Right lobe of liver (tissue), 6 donors: ENCODE measurements around the gene HBP1. TPM values are rescaled to one million over a fixed set of nuclear protein-coding genes. Genes with fewer than 3 reads are reported as not detected.
A peak's percentile ranks its signal among the peaks of the same experiment; 100 is the strongest.
"Not testable (repeated sequence)": the region's sequence is repeated elsewhere in the genome, so short reads cannot be mapped to it uniquely, and the experiment has no call there.

Source experiments
- ATAC-seq, 4 donors: fragments of 200-7000 bp; cut with Tn5 transposase; one replicate each; pipeline ENCODE4 v1.9.1; 2020; ENCODE audit warnings: mild to moderate bottlenecking in 4 of 4, moderate library complexity in 4 of 4
- DNase-seq, 3 donors: peaks; one replicate each; pipeline ENCODE4 v3.0.0-alpha.2; 2020
- H3K27ac ChIP-seq, 3 donors: fragments of 200-600 bp; one replicate each; pipeline ENCODE4 v1.8.0; 2022
- H3K27me3 ChIP-seq, 2 donors: fragments of 200-600 bp; one replicate each; pipeline ENCODE4 v1.8.0; 2022
- H3K36me3 ChIP-seq, 4 donors: fragments of 200-600 bp; sonication (generic) in 1 of 4; one replicate each; pipeline versions ENCODE4 v1.5.1 to v1.8.0; 2017 to 2022; ENCODE audit warnings: control low read depth in 1 of 4
- H3K4me1 ChIP-seq, 4 donors: fragments of 200-600 bp; sonication (generic) in 1 of 4; one replicate each; pipeline versions ENCODE4 v1.5.1 to v1.8.0; 2017 to 2022; ENCODE audit warnings: control low read depth in 1 of 4
- H3K4me3 ChIP-seq, 3 donors: fragments of 200-600 bp; one replicate each; pipeline ENCODE4 v1.8.0; 2022
- H3K9me3 ChIP-seq, 4 donors: fragments of 200-600 bp; sonication (generic) in 1 of 4; one replicate each; pipeline versions ENCODE4 v1.5.1 to v1.8.0; 2017 to 2022; ENCODE audit warnings: control low read depth in 1 of 4
- POLR2A ChIP-seq: fragments of 450-650 bp; IDR thresholded peaks from one replicate; pipeline ENCODE4 v1.6.1; 2017; ENCODE audit warnings: antibody characterized with exemption, mild to moderate bottlenecking
- whole genome bisulfite sequencing: methylation state at CpG from one replicate; pipeline ENCODE4 v1.1.6; 2018; ENCODE audit warnings: low coverage, low lambda C conversion rate; ENCODE audit not compliant: insufficient coverage; ENCODE audit errors: missing lambda C conversion rate; 5-methylcytosine and 5-hydroxymethylcytosine counted together
- intact Hi-C, 2 donors: fragments of 100-400 bp; cut with DNase I; formaldehyde crosslinking; loops; one replicate each; pipeline versions ENCODE4 v1.11.2 to v1.14.1; 2022
- total RNA-seq, 6 experiments: library from RNA; depleted of rRNA in 2 of 6; stranded (reverse); fragments of >200 nt in 2 of 6; fragmentation: NEBNext Ultra II Directional in 3 of 6; extraction: Animal tissue kit (Norgen Biotek cat#: 25700) in 3 of 6; gene quantifications; one replicate each; pipeline versions ENCODE4 v1.1.0 to v1.2.4, GENCODE V29; 2016 to 2023
- TF ChIP-seq, protein P1 (sequence below), 4 donors: fragments of 200-600 bp in 3 of 4; fragments of 450-650 bp in 1 of 4; IDR thresholded peaks; one replicate each; pipeline versions ENCODE4 v1.5.1 to v1.8.0; 2016 to 2022; ENCODE audit warnings: antibody characterized with exemption in 4 of 4, mild to moderate bottlenecking in 2 of 4
- donor health status: DM: no; HTN: yes; CAD: no.
- donor health status: DM: no; HTN: no; CAD: no.
- donor health status: DM: no; HTN: no; CAD: no.
- donor health status: DM: no; HTN: yes; CAD: no.
- donor health status: DM: no; HTN: yes; CAD: no.

Gene HBP1
- total RNA-seq, 6 experiments from 2014 or later: 30.2 to 50.0 (median 36.9) TPM

DNA sequence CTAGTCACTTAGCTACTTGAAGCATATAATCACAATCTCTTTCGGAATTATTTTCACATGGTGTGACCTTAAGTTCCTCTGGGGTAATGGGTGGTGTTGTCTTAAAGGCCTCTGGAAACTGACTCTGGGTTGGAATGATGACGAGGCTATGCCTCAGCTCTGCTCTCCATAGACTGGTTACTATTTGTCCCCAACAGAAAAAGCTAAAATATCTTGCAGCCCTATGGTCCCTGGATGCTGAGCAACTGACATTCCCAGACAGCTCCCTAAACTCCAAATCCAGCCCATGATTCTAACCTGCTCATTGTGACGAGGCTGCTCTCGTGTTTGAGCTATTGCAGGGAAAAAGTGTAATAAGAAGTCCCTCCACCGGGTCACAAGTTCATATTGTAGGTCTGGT, 51.6 kb downstream of the HBP1 start:
- no peaks in the 10 kb centered on the region for H3K9me3 ChIP-seq
- no peaks in the 10 kb centered on the region for H3K27me3 ChIP-seq
- TF ChIP-seq POLR2A: no peak
- TF ChIP-seq, protein P1, sequence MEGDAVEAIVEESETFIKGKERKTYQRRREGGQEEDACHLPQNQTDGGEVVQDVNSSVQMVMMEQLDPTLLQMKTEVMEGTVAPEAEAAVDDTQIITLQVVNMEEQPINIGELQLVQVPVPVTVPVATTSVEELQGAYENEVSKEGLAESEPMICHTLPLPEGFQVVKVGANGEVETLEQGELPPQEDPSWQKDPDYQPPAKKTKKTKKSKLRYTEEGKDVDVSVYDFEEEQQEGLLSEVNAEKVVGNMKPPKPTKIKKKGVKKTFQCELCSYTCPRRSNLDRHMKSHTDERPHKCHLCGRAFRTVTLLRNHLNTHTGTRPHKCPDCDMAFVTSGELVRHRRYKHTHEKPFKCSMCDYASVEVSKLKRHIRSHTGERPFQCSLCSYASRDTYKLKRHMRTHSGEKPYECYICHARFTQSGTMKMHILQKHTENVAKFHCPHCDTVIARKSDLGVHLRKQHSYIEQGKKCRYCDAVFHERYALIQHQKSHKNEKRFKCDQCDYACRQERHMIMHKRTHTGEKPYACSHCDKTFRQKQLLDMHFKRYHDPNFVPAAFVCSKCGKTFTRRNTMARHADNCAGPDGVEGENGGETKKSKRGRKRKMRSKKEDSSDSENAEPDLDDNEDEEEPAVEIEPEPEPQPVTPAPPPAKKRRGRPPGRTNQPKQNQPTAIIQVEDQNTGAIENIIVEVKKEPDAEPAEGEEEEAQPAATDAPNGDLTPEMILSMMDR (IDR thresholded peaks at IDR 0.05): no peak
- no peak overlapping the region for H3K4me3 ChIP-seq
- no peak for DNase-seq
- peaks cover 0 to 8% (median 4%) of the 10 kb centered on the region in 4 donors for H3K4me1 ChIP-seq
- WGBS: 93% methylated on average over 2 of the region's 5 CpGs
- intact Hi-C loops: no loop called here
- no peaks in the 10 kb centered on the region for H3K36me3 ChIP-seq
- H3K27ac ChIP-seq: no peak overlapping the region
- ATAC-seq: no peak

- H3K9me3 ChIP-seq, H3K27me3 ChIP-seq, DNase-seq, ATAC-seq, H3K27ac ChIP-seq, H3K4me3 ChIP-seq, H3K36me3 ChIP-seq, intact Hi-C loops, H3K4me1 ChIP-seq: not testable (repeated sequence)
- WGBS: 94% methylated on average over 3 of the region's 6 CpGs
These were observed 52.0 kb downstream of the HBP1 start for GRCh38 chr7:107220806-107221205.

GRCh38 chr7:107224374-107225223, 55.8 kb downstream of the HBP1 start:
- Histone ChIP-seq H3K27me3 (no peaks in the 10 kb centered on the region), H3K4me3 (no peak overlapping the region), H3K4me1 (peaks cover 0 to 8% (median 4%) of the 10 kb centered on the region in 4 donors), H3K27ac (no peak overlapping the region), H3K36me3 (no peaks in the 10 kb centered on the region), H3K9me3 (peaks cover 0 to 3% (median 0%) of the 10 kb centered on the region in 4 donors)
- DNase-seq (peak in 1 of 3 donors; percentile 21), ATAC-seq (peak; percentile 63 to 69 (median 66))
- intact Hi-C loops: no loop called here
- WGBS: 65% methylated on average over 2 of the region's 5 CpGs
- TF ChIP-seq, protein P1 (IDR thresholded peaks at IDR 0.05): no peak
- TF ChIP-seq POLR2A: no peak

DNA sequence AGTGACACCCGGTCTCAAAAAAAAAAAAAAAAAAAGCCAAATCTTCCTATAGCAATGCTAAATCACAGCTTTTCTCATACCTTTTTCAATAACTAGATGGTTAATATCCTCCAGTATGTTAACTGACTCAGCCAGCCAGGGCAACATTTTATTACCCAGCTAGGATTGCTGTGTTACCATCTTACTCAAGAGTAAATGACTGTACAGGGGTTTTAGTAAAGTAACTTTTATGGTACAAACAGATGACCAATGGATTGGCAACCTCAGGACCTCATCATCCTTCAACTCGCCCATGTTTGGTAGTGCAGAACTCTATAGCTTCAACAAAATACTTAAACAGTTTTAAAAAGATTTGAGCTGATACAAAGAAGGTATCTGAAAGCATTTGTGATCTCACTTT, 59.5 kb downstream of the HBP1 start:
- 100% methylated on average over 1 of the region's 2 CpGs for WGBS
- Histone ChIP-seq H3K4me1 (peaks cover 0 to 8% (median 4%) of the 10 kb centered on the region in 4 donors), H3K27ac (no peak overlapping the region), H3K36me3 (no peaks in the 10 kb centered on the region), H3K27me3 (no peaks in the 10 kb centered on the region), H3K4me3 (no peak overlapping the region), H3K9me3 (peaks cover 0 to 3% (median 0%) of the 10 kb centered on the region in 4 donors)
- intact Hi-C loops: no loop called here
- ATAC-seq: no peak
- no peak for DNase-seq
- TF ChIP-seq, protein P1 (IDR thresholded peaks at IDR 0.05): no peak
- no peak for TF ChIP-seq POLR2A

DNA sequence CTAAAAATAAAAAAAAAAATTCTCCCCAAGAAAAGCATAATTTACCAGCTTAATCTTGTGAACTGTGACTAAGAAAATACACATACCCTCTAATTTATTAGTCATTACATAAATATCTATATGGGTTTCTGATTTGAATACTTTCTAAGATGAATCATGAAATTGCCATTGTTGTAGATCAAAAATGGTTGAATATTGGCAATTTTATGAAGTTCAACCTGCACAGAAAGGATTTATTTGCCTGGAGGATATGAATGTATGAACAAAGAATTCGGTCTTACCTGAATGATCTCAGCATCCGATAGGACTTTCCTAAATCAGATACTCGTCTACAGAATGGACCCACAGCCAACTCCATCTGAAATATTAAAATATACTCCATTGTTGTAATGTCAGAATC, 61.5 kb downstream of the HBP1 start:
- Histone ChIP-seq H3K36me3 (no peaks in the 10 kb centered on the region), H3K4me1 (no peaks in the 10 kb centered on the region), H3K27me3 (no peaks in the 10 kb centered on the region), H3K9me3 (peaks cover 0 to 3% (median 0%) of the 10 kb centered on the region in 4 donors), H3K4me3 (no peak overlapping the region), H3K27ac (no peak overlapping the region)
- TF ChIP-seq, protein P1 (IDR thresholded peaks at IDR 0.05): no peak
- TF ChIP-seq POLR2A: no peak
- intact Hi-C loops: no loop called here
- ATAC-seq: no peak
- DNase-seq: no peak
- WGBS: 98% methylated on average over 3 of the region's 3 CpGs
